HepG2 (cell line): ENCODE data around the gene STK36. TPM values are rescaled to one million over a fixed set of nuclear protein-coding genes. Genes with fewer than 3 reads are reported as not detected.
A peak's percentile ranks its signal among the peaks of the same experiment; 100 is the strongest.

ENCODE experiments used
- ARID3A ChIP-seq: IDR thresholded peaks from 2 replicates; pipeline ENCODE4 v1.6.1; 2012; ENCODE audit warnings: low read depth, low read length, improper control_type of control experiment
- CAMTA2 ChIP-seq: sonication (generic); formaldehyde crosslinking; IDR thresholded peaks from 2 replicates; pipeline ENCODE4 v1.4.0; 2020; ENCODE audit warnings: mild to moderate bottlenecking, missing genetic modification reagents, borderline replicate concordance
- HDAC1 ChIP-seq: sonication (generic); formaldehyde crosslinking; IDR thresholded peaks from 2 replicates; pipeline ENCODE4 v1.5.1; 2020; ENCODE audit warnings: mild to moderate bottlenecking, missing genetic modification reagents
- HHEX ChIP-seq: IDR thresholded peaks from 2 replicates; pipeline ENCODE4 v1.6.1; 2016; ENCODE audit warnings: control low read depth
- IRX3 ChIP-seq: sonication (generic); formaldehyde crosslinking; IDR thresholded peaks from 2 replicates; pipeline ENCODE4 v1.8.1; 2023; ENCODE audit warnings: mild to moderate bottlenecking, low read depth, missing genetic modification reagents, borderline replicate concordance
- JUND ChIP-seq: sonication (generic); formaldehyde crosslinking; IDR thresholded peaks from 2 replicates; pipeline ENCODE4 v1.8.0; 2022; ENCODE audit warnings: mild to moderate bottlenecking, missing genetic modification reagents
- KAT7 ChIP-seq: IDR thresholded peaks from 2 replicates; pipeline ENCODE4 v1.6.1; 2018; ENCODE audit warnings: borderline replicate concordance, missing compliant biosample characterization
- KLF16 ChIP-seq, 2 experiments: sonication (generic) in 1 of 2; formaldehyde crosslinking in 1 of 2; IDR thresholded peaks; 2 replicates each; pipeline versions ENCODE4 v1.6.1 to v1.8.0; 2016 to 2023; ENCODE audit warnings: missing genetic modification reagents in 2 of 2, missing compliant biosample characterization in 1 of 2
- PAXIP1 ChIP-seq: sonication (generic); formaldehyde crosslinking; conservative IDR thresholded peaks from 2 replicates; pipeline ENCODE4 v1.4.0; 2020; ENCODE audit warnings: mild to moderate bottlenecking, missing genetic modification reagents, moderate library complexity
- RBFOX2 ChIP-seq: fragments of 200-400 bp; formaldehyde crosslinking; IDR thresholded peaks from 2 replicates; pipeline ENCODE4 v1.6.1; 2017; ENCODE audit warnings: low read depth, mild to moderate bottlenecking, low read length
- ZBTB38 ChIP-seq: sonication (generic); formaldehyde crosslinking; IDR thresholded peaks from 2 replicates; pipeline ENCODE4 v1.5.1; 2020; ENCODE audit warnings: mild to moderate bottlenecking, missing genetic modification reagents
- ZFY ChIP-seq: sonication (generic); formaldehyde crosslinking; IDR thresholded peaks from 2 replicates; pipeline ENCODE4 v1.4.0; 2020; ENCODE audit warnings: missing genetic modification reagents
- ZIK1 ChIP-seq: sonication (generic); formaldehyde crosslinking; IDR thresholded peaks from 2 replicates; pipeline ENCODE4 v1.5.0; 2020; ENCODE audit warnings: mild to moderate bottlenecking, low read depth, missing genetic modification reagents, borderline replicate concordance
- ZNF20 ChIP-seq: sonication (generic); formaldehyde crosslinking; IDR thresholded peaks from 2 replicates; pipeline ENCODE4 v1.4.0; 2020; ENCODE audit warnings: mild to moderate bottlenecking, moderate library complexity, missing genetic modification reagents
- ZNF30 ChIP-seq: sonication (generic); formaldehyde crosslinking; IDR thresholded peaks from 2 replicates; pipeline ENCODE4 v1.5.0; 2020; ENCODE audit warnings: mild to moderate bottlenecking, missing genetic modification reagents
- ZNF333 ChIP-seq: sonication (generic); formaldehyde crosslinking; IDR thresholded peaks from 2 replicates; pipeline ENCODE4 v1.4.0; 2020; ENCODE audit warnings: mild to moderate bottlenecking, missing genetic modification reagents, borderline replicate concordance
- ZNF646 ChIP-seq: sonication (generic); formaldehyde crosslinking; IDR thresholded peaks from 2 replicates; pipeline ENCODE4 v1.9.0; 2021; ENCODE audit warnings: mild to moderate bottlenecking, missing genetic modification reagents
- ZNF83 ChIP-seq: sonication (generic); formaldehyde crosslinking; IDR thresholded peaks from 2 replicates; pipeline ENCODE4 v1.4.0; 2020; ENCODE audit warnings: missing genetic modification reagents, mild to moderate bottlenecking, borderline replicate concordance
- polyA plus RNA-seq, 8 experiments: library from polyadenylated mRNA; depleted of rRNA in 3 of 8; stranded (reverse) in 7 of 8; unstranded in 1 of 8; fragments of >200 nt; fragmentation: Illumina TruSeq in 4 of 8; extraction: Trizol in 4 of 8; gene quantifications; 2 replicates each; pipeline versions ENCODE4 v1.2.1 to v1.2.3, GENCODE V29; 2011 to 2016; ENCODE audit warnings: low read depth in 4 of 8, missing spikeins in 1 of 8, mixed read lengths in 1 of 8; ENCODE audit not compliant: insufficient read depth in 1 of 8
- total RNA-seq, 5 experiments: library from RNA; depleted of rRNA; stranded (reverse); fragments of >200 nt; fragmentation: Illumina TruSeq; extraction: Trizol; gene quantifications; 2 replicates each; pipeline ENCODE4 v1.2.3, GENCODE V29; 2016; ENCODE audit warnings: low read depth in 1 of 5

The STK36 gene
- total and polyA plus RNA-seq, 2 of the 13 experiments (the other 11 are each of a cell fraction or from before 2014, with no cell fraction given): 45.9 to 83.5 TPM

GRCh38 chr2:218748741-218749441 is 77.0 kb downstream of the STK36 start (continued):
- TF ChIP-seq ZNF20 (CRISPR knock-in tag) (no peak), RBFOX2 (no peak), ZFY (CRISPR knock-in tag) (peak; percentile 69), PAXIP1 (CRISPR knock-in tag) (peak; percentile 92), HHEX (CRISPR knock-in tag) (no peak), ZNF83 (CRISPR knock-in tag) (no peak), JUND (CRISPR knock-in tag) (0 out of 2 replicates have a peak, but pooled peaks have one; percentile 6), KAT7 (CRISPR knock-in tag) (0 out of 2 replicates have a peak, but pooled peaks have one; percentile 27), ZNF646 (CRISPR knock-in tag) (no peak), ARID3A (peak; percentile 55; the same call in 1 of the 2 replicates), HDAC1 (CRISPR knock-in tag) (peak; percentile 72), KLF16 (CRISPR knock-in tag; IDR thresholded peaks at IDR 0.05) (peak in 1 of 2 experiments; percentile 67; a peak in 1 of 4 replicates), ZBTB38 (CRISPR knock-in tag) (0 out of 2 replicates have a peak, but pooled peaks have one; percentile 49), ZNF333 (CRISPR knock-in tag) (peak; percentile 61; the same call in 1 of the 2 replicates), ZIK1 (CRISPR knock-in tag) (no peak), CAMTA2 (CRISPR knock-in tag) (0 out of 2 replicates have a peak, but pooled peaks have one; percentile 33), IRX3 (no peak), ZNF30 (CRISPR knock-in tag) (no peak)
